ENCODE results near the gene CUL3.

- TF ChIP-seq BCL11A (IDR thresholded peaks at IDR 0.05; ENCODE audit: low read depth, low read length) (no peak), FOXM1 (IDR thresholded peaks at IDR 0.05; ENCODE audit: low read depth, low read length) (no peak), YY1 (IDR thresholded peaks at IDR 0.05; ENCODE audit: low read depth, low read length) (no peak), CTCF (IDR thresholded peaks at IDR 0.05 in 2 of 3, conservative IDR thresholded peaks at IDR 0.05 in 1 of 3; ENCODE audit: control insufficient read depth in 2 of 3, extremely low read depth in 1 of 3, insufficient read depth in 1 of 3, low read depth in 3 of 3, low read length in 3 of 3) (no peak), SUPT20H (IDR thresholded peaks at IDR 0.05; ENCODE audit: borderline replicate concordance, control insufficient read depth, low read depth, low read length) (no peak), SUZ12 (IDR thresholded peaks at IDR 0.05; ENCODE audit: unreplicated experiment) (no peak), KDM1A (IDR thresholded peaks at IDR 0.05; ENCODE audit: borderline replicate concordance) (no peak), POLR2AphosphoS5 (IDR thresholded peaks at IDR 0.05; ENCODE audit: low read length) (no peak)
These were observed 136.9 kb downstream of the CUL3 start for GRCh38 chr2:224448236-224448635.

All from GM12878 (cell line).